AG10803 (cell line): ENCODE results near the gene PBOV1.

Experiments used
- DNase-seq: peaks from one replicate; pipeline ENCODE4 v3.0.0; 2010; ENCODE audit warnings: low read depth
- H3K4me3 ChIP-seq: 2 replicates; pipeline ENCODE4 v1.5.1; 2011; ENCODE audit warnings: mild to moderate bottlenecking, low read length, control low read depth
- TF ChIP-seq, protein P1 (sequence below): conservative IDR thresholded peaks from 2 replicates; pipeline ENCODE4 v1.5.1; 2011; ENCODE audit warnings: mild to moderate bottlenecking, low read length, control low read depth, inconsistent platforms

Gene PBOV1

DNA sequence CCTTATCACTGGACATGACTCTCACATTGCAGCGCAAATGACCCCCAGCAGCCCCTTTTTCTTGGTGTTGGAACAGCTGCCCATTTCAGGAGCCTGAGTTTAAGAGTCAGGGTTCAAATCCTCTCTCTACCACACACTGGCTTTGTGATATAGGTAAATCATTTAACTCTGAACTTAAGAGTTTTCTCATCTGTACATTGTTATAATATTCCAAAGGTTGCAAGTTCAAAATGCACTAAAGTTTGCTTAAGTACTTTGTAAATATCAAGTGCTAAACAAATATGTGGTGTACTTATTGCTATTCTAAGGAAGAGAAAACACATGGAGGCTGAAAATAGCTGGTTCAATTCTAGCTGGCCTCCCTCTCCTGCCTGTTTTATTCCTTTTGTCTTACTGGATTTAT is 39.3 kb upstream of the PBOV1 start:
- TF ChIP-seq, protein P1, sequence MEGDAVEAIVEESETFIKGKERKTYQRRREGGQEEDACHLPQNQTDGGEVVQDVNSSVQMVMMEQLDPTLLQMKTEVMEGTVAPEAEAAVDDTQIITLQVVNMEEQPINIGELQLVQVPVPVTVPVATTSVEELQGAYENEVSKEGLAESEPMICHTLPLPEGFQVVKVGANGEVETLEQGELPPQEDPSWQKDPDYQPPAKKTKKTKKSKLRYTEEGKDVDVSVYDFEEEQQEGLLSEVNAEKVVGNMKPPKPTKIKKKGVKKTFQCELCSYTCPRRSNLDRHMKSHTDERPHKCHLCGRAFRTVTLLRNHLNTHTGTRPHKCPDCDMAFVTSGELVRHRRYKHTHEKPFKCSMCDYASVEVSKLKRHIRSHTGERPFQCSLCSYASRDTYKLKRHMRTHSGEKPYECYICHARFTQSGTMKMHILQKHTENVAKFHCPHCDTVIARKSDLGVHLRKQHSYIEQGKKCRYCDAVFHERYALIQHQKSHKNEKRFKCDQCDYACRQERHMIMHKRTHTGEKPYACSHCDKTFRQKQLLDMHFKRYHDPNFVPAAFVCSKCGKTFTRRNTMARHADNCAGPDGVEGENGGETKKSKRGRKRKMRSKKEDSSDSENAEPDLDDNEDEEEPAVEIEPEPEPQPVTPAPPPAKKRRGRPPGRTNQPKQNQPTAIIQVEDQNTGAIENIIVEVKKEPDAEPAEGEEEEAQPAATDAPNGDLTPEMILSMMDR: no peak
- H3K4me3 ChIP-seq: no peak overlapping the region
- no peak for DNase-seq

DNA sequence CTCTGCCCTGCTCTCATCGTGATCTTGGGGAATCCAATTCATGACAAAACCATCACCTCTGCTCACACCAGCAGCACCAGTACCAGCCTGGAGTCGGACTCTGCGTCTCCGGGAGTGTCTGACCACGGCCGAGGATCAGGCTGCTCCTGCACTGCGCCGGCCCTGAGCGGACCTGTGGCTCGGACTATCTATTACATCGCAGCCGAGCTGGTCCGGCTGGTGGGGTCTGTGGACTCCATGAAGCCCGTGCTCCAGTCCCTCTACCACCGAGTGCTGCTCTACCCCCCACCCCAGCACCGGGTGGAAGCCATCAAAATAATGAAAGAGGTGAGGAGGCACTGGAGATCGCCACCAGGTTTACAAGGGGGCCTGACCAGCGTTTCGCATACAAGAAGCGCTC is 37.2 kb upstream of the PBOV1 start:
- no peak for DNase-seq
- TF ChIP-seq, protein P1: no peak
- H3K4me3 ChIP-seq: no peak overlapping the region

GRCh38 chr6:138253731-138254130 is 35.4 kb upstream of the PBOV1 start:
- H3K4me3 ChIP-seq: no peak overlapping the region
- DNase-seq: no peak
- TF ChIP-seq, protein P1: no peak

GRCh38 chr6:138250513-138251247 is 32.4 kb upstream of the PBOV1 start:
- DNase-seq: peak; percentile 85
- H3K4me3 ChIP-seq: peak overlapping the region; percentile 39
- TF ChIP-seq, protein P1: no peak

DNA sequence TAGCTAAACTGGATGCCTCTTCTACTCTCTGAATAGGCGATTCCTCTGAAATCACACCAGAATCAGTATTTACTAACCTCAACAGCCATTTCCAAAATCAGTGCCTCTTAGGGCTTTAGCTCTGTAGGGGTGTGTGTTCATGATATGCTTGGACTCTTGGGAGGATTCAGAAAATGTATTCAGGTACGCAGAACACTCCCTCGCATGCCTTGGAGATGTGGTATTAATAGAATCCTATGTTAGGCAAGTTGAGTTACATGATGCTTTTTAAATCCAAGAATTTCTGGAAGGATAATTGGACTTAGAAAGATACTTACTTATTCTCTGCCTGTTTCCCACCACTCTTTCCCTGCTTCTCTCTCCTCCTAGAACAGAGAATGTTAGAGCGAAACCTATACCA is 31.8 kb upstream of the PBOV1 start:
- DNase-seq: no peak
- no peak overlapping the region for H3K4me3 ChIP-seq
- TF ChIP-seq, protein P1: no peak

GRCh38 chr6:138248878-138249277 is 30.6 kb upstream of the PBOV1 start:
- DNase-seq: no peak
- TF ChIP-seq, protein P1: no peak
- H3K4me3 ChIP-seq: no peak overlapping the region

- H3K4me3 ChIP-seq: no peak overlapping the region
- DNase-seq: no peak
- TF ChIP-seq, protein P1: no peak
Measured at GRCh38 chr6:138248011-138248410, 29.7 kb upstream of the PBOV1 start.
